Endothelial cell of umbilical vein (primary cell): ENCODE data around the gene KHSRP. TPM values are rescaled to one million over a fixed set of nuclear protein-coding genes. Genes with fewer than 3 reads are reported as not detected.

ENCODE experiments used
- BruUV-seq: library from RNA; stranded (reverse); fragments of 400-500 nt; replicated peaks from 2 replicates; lab custom pipeline; 2021; lab: Mats Ljungman, UMichigan
- CTCF ChIA-PET: fragments of 300-600, 350-600 bp; sonication (Branson Sonifier 250); formaldehyde crosslinking; loops from one replicate; lab custom pipeline; 2021; ENCODE audit warnings: antibody characterized with exemption, inconsistent platforms; lab: Charles Lee
- POLR2A ChIA-PET: fragments of 300-600, 350-600 bp; sonication (Branson Sonifier 250); formaldehyde crosslinking; loops from one replicate; lab custom pipeline; 2021; ENCODE audit warnings: antibody characterized with exemption, inconsistent platforms; lab: Charles Lee
- DNase-seq: peaks from one replicate; pipeline ENCODE4 v3.0.0-alpha.2; 2011; ENCODE audit warnings: low read depth, low spot score
- FAIRE-seq: peaks from 2 replicates; lab custom pipeline; 2011; peaks lifted over from hg19 to GRCh38; lab: Jason Lieb, UNC
- H2AFZ ChIP-seq: 2 replicates; pipeline ENCODE4 v1.6.0; 2012; ENCODE audit warnings: low read depth, low read length, control low read depth, inconsistent platforms
- H3K27ac ChIP-seq: 2 replicates; pipeline ENCODE4 v1.5.1; 2011; ENCODE audit warnings: low read depth, mild to moderate bottlenecking, control low read depth, low read length, moderate library complexity; ENCODE audit not compliant: insufficient read depth
- H3K27me3 ChIP-seq, 2 experiments: 2 replicates each; pipeline versions ENCODE4 v1.6.0 to v1.6.1; 2011; ENCODE audit warnings: low read length in 2 of 2, mixed read lengths in 1 of 2; ENCODE audit not compliant: control insufficient read depth in 2 of 2, insufficient read depth in 2 of 2
- H3K36me3 ChIP-seq, 2 experiments: 2 replicates in 1 of 2; 3 replicates in 1 of 2; pipeline ENCODE4 v1.5.1; 2011; ENCODE audit warnings: low read length in 2 of 2, mild to moderate bottlenecking in 1 of 2, moderate library complexity in 1 of 2; ENCODE audit not compliant: control insufficient read depth in 2 of 2, insufficient read depth in 2 of 2; ENCODE audit errors: extremely low read depth in 1 of 2
- H3K4me1 ChIP-seq: 3 replicates; pipeline ENCODE4 v1.5.1; 2011; ENCODE audit warnings: mild to moderate bottlenecking, low read length; ENCODE audit not compliant: control insufficient read depth, insufficient read depth; ENCODE audit errors: extremely low read depth
- H3K4me2 ChIP-seq: 2 replicates; pipeline ENCODE4 v1.6.1; 2011; ENCODE audit warnings: low read length, control low read depth, mixed read lengths; ENCODE audit not compliant: insufficient read depth
- H3K4me3 ChIP-seq, 3 experiments: fragments of 200-600 bp in 1 of 3; sonication (generic), shearing (Covaris generic) in 1 of 3; replicated peaks in 1 of 3; 2 replicates each; pipeline ENCODE4 v1.5.1; 2011 to 2016; ENCODE audit warnings: control low read depth in 3 of 3, low read length in 3 of 3, mild to moderate bottlenecking in 2 of 3, inconsistent platforms in 1 of 3, low read depth in 1 of 3, moderate library complexity in 1 of 3; ENCODE audit not compliant: insufficient read depth in 1 of 3
- H3K79me2 ChIP-seq: 2 replicates; pipeline ENCODE4 v1.6.0; 2012; ENCODE audit warnings: low read length, inconsistent platforms; ENCODE audit not compliant: control insufficient read depth, insufficient read depth
- H3K9ac ChIP-seq: replicated peaks from 2 replicates; pipeline ENCODE3; 2011; ENCODE audit warnings: low read length, control low read depth; ENCODE audit not compliant: insufficient read depth; ENCODE audit errors: extremely low read depth
- H3K9me1 ChIP-seq: replicated peaks from 3 replicates; pipeline ENCODE4 v1.6.0; 2011; ENCODE audit warnings: mild to moderate bottlenecking, low read length; ENCODE audit not compliant: control insufficient read depth, insufficient read depth; ENCODE audit errors: extremely low read depth
- H3K9me3 ChIP-seq: replicated peaks from 2 replicates; pipeline ENCODE4 v1.5.1; 2012; ENCODE audit warnings: low read length, inconsistent platforms; ENCODE audit not compliant: control insufficient read depth, insufficient read depth
- H4K20me1 ChIP-seq: replicated peaks from 2 replicates; pipeline ENCODE3; 2011; ENCODE audit warnings: mild to moderate bottlenecking, low read length; ENCODE audit not compliant: control insufficient read depth, insufficient read depth; ENCODE audit errors: extremely low read depth
- CTCF ChIP-seq, 2 donors: IDR thresholded peaks; 1 replicate in 1 of 2; 2 replicates in 1 of 2; pipeline ENCODE4 v1.5.1; 2011; ENCODE audit warnings: low read length in 2 of 2, mild to moderate bottlenecking in 2 of 2, moderate library complexity in 2 of 2, control low read depth in 1 of 2, inconsistent platforms in 1 of 2, low read depth in 1 of 2; ENCODE audit not compliant: insufficient read depth in 1 of 2; ENCODE audit errors: extremely low read depth in 1 of 2
- EZH2 ChIP-seq: IDR thresholded peaks from 2 replicates; pipeline ENCODE4 v1.6.1; 2012; ENCODE audit warnings: borderline replicate concordance, low read depth, mild to moderate bottlenecking, moderate library complexity, low read length, inconsistent platforms; ENCODE audit not compliant: severe bottlenecking
- FOS ChIP-seq: IDR thresholded peaks from 2 replicates; pipeline ENCODE4 v1.6.1; 2011; ENCODE audit warnings: mild to moderate bottlenecking, low read length, moderate library complexity, borderline replicate concordance; ENCODE audit not compliant: insufficient read depth
- GATA2 ChIP-seq: IDR thresholded peaks from 2 replicates; pipeline ENCODE4 v1.7.0; 2011; ENCODE audit warnings: low read depth, mild to moderate bottlenecking, moderate library complexity, mixed read lengths, low read length; ENCODE audit not compliant: insufficient read length, insufficient read depth
- JUN ChIP-seq: IDR thresholded peaks from 2 replicates; pipeline ENCODE4 v1.6.1; 2011; ENCODE audit warnings: borderline replicate concordance, low read depth; ENCODE audit not compliant: insufficient read length, insufficient read depth
- MAX ChIP-seq: IDR thresholded peaks from 2 replicates; pipeline ENCODE4 v1.6.1; 2011; ENCODE audit not compliant: insufficient read depth, insufficient read length
- MYC ChIP-seq: IDR thresholded peaks from one replicate; pipeline ENCODE4 v1.6.1; 2011; ENCODE audit warnings: mild to moderate bottlenecking, low read depth, low read length
- POLR2A ChIP-seq: IDR thresholded peaks from 2 replicates; pipeline ENCODE4 v1.6.1; 2012; ENCODE audit warnings: low read depth, mild to moderate bottlenecking, control low read depth, low read length
- POLR2AphosphoS5 ChIP-seq: IDR thresholded peaks from 2 replicates; pipeline ENCODE4 v1.6.1; 2012; ENCODE audit warnings: low read depth, mild to moderate bottlenecking, control low read depth, low read length, moderate library complexity; ENCODE audit not compliant: insufficient read depth
- dilution Hi-C: fragments of 300-500 bp; cut with MboI; formaldehyde crosslinking; loops from one replicate; pipeline ENCODE4 v1.15.0; 2019; ENCODE audit warnings: low sequenced_read_pairs; ENCODE audit not compliant: extremely low pct_ligation_motif_present
- intact Hi-C: fragments of 100-400 bp; cut with micrococcal nuclease; formaldehyde crosslinking; loops from one replicate; pipeline ENCODE4 v1.10.0; 2022
- polyA plus RNA-seq, 4 experiments: library from polyadenylated mRNA; depleted of rRNA in 3 of 4; stranded (reverse) in 3 of 4; unstranded in 1 of 4; fragments of >200 nt; gene quantifications; 2 replicates each; pipeline versions ENCODE4 v1.2.1 to v1.2.3, GENCODE V29; 2011 to 2012; ENCODE audit warnings: missing spikeins in 1 of 4
- total RNA-seq: library from RNA; stranded (reverse); gene quantifications from 2 replicates; pipeline ENCODE4 v1.2.3, GENCODE V29; 2021

KHSRP gene
- total and polyA plus RNA-seq, 2 donors (not counting 3 experiments of a cell fraction or from before 2014, with no cell fraction given): 98.3 to 372 TPM

- FAIRE-seq: no peak
- no peak overlapping the region for H3K27ac ChIP-seq
- DNase-seq: peak; percentile 0
- no peaks in the 10 kb centered on the region for H3K9me3 ChIP-seq
- H3K27me3 ChIP-seq: no peaks in the 10 kb centered on the region
- no peak overlapping the region for H2AFZ ChIP-seq
- BruUV-seq: no TSS peak
- H3K9ac ChIP-seq: no peak overlapping the region
- no peaks in the 10 kb centered on the region for H3K79me2 ChIP-seq
- H3K36me3 ChIP-seq: peaks cover 9 to 35% of the 10 kb centered on the region in 2 experiments
- CTCF ChIA-PET: interaction anchor here (1.0 kb wide), 1 partner anchor 13 kb away, joined by 3 read pairs; no protein-coding TSS in a partner anchor
- no peaks in the 10 kb centered on the region for H4K20me1 ChIP-seq
- H3K4me2 ChIP-seq: no peak overlapping the region
- H3K4me3 ChIP-seq: no peak overlapping the region
- H3K4me1 ChIP-seq: peaks cover 2% of the 10 kb centered on the region
- H3K9me1 ChIP-seq: no peaks in the 10 kb centered on the region
- intact Hi-C loops: no loop called here
- POLR2A ChIA-PET: no interaction called here
- dilution Hi-C loops: no loop called here
- no peak for TF ChIP-seq FOS
- TF ChIP-seq GATA2: no peak
- no peak for TF ChIP-seq EZH2
- TF ChIP-seq MYC: no peak
- no peak for TF ChIP-seq POLR2AphosphoS5
- no peak for TF ChIP-seq CTCF (IDR thresholded peaks at IDR 0.05; ENCODE audit: extremely low read depth in 1 of 2, insufficient read depth in 1 of 2, low read depth in 1 of 2, low read length in 2 of 2)
- no peak for TF ChIP-seq POLR2A
- TF ChIP-seq JUN: no peak
- TF ChIP-seq MAX: no peak
Observed at GRCh38 chr19:6378486-6378885, 46.1 kb downstream of the KHSRP start.
